GM18502 (cell line): Measurements from ENCODE around the gene DNMT3A.

ENCODE experiments used
- ATAC-seq: cut with Tn5 transposase; IDR thresholded peaks from one replicate; pipeline ENCODE4 v1.9.1; 2021; ENCODE audit warnings: mild to moderate bottlenecking; ENCODE audit not compliant: unreplicated experiment, poor library complexity

Gene DNMT3A

DNA sequence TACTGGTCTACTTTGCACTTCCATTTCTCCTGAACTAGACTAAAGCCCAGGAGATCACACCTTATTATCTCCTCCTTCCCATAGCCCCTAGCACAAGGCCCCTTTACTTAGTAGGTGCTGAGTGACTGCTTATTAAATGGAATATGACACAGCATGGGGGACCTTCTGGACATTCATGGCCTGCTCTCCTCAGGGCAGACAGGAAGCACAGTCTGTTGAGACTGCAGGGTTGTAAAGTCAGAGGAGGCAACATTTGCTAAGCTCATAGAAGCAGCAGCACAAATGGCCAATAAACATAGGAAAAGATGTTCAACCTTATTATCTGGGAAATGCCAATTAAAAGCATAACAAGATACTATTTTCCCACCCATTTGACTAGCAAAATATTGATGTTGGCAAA lies 75.3 kb downstream of the DNMT3A start:
- no peak for ATAC-seq

- ATAC-seq: no peak
Measured at GRCh38 chr2:25265802-25266201, 75.9 kb downstream of the DNMT3A start.

GRCh38 chr2:25265001-25265400 lies 76.7 kb downstream of the DNMT3A start:
- ATAC-seq: no peak

GRCh38 chr2:25262288-25262687 lies 79.4 kb downstream of the DNMT3A start:
- ATAC-seq: no peak

- no peak for ATAC-seq
Measured at GRCh38 chr2:25259737-25260124, 82.0 kb downstream of the DNMT3A start.

GRCh38 chr2:25258847-25259736 lies 82.6 kb downstream of the DNMT3A start:
- ATAC-seq: no peak

- no peak for ATAC-seq
Measured at GRCh38 chr2:25257931-25258846, 83.5 kb downstream of the DNMT3A start.

DNA sequence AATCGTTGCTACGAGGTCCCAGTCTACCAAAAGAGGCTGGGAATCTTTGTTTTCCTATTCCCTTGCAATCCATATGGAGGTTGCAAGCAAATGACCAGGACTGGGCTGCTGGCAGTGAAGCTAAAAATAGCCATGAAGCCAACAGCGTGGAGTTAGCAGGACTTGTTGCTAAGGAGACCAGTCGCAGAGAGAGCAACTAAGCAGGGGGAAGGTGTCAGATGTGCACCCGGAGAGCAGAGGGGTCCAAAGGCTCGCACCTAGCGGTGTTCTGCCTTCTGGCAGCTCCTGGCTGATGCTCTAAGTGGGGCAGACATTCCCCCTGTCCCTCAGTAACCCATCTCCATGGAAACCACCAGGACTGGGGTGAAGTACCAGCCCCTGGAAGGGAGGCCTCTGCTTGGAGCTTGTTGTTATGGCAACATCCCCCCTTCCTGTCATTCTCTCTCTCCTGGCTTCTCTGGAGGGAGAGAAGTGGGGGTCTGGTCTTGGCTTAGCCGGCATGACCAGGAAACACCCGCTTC lies 84.6 kb downstream of the DNMT3A start:
- ATAC-seq: no peak

DNA sequence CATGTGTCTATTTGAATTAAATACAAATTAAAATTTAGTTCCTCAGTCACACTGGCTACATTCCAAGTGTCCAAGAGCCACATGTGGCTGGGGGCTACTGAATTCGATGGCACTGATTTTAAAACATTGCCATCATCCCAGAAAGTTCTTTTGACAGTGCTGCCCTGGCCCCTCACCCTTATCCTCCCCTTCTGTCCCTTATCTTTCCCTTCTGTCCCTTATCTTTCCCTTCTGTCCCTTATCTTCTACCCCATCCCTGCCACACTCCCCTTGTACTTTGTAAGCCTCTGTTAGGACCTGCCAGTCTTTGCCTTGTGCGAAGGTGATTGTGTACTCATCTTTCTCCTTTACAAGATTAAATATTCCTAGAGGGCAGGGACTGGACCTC lies 85.2 kb downstream of the DNMT3A start:
- no peak for ATAC-seq

DNA sequence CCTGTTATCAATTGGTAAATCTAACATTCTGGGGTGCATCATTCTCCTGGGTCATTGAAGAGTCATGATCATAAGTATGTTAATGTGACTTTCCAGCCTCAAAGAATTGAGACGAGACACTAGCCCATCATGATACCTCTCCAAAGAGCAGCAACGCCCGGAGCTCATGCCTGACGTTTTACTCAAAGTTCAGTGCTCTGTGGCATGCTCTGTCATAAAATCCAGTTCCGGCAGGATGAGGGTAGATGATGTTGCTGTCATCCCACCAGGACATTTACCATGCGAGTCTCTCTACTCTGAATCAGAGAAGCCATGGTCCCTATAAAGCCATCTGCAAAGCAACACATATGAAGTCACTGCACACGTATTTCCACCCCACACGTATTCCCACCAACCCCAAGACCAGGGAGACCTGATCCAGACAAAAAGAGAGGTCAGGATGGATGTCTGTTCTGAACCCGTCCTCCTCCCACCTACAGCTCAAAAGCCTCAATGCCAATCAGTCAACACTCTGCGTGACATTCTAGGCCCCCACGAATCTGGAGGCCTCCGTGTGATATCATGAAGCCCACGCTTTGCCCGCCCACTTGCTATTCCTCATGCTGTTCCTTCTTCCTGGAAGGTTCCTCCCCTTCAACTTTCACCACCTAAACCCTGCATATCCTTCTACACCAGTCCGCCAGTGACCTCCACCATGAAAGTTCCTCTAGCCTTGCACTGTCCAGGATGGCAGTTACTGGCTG lies 85.8 kb downstream of the DNMT3A start:
- no peak for ATAC-seq

- no peak for ATAC-seq
Measured at GRCh38 chr2:25254961-25255360, 86.8 kb downstream of the DNMT3A start.

DNA sequence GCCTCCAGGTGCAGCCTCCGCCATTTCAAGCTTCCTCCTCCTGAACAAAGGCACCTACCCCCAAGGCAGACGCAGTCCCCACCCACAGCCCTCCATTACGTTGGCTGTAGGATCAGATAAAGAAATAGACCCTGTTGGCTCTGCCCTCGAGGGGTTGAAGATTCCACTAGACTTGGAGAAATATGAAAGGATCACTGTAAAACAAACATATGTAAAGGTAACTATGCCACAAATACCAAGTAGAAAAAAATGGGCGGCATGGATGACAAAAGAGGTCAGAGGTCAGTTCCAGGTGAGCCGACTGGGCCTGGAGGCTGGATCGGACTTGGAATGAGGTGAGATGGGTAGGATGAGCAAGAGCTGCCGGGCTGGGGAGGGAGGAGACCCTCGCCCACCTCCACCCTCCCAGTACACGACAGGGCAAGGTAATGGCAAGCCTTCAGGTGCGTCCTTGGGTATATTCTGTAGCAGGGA lies 88.5 kb downstream of the DNMT3A start:
- no peak for ATAC-seq

GRCh38 chr2:25252291-25253152 lies 89.2 kb downstream of the DNMT3A start:
- ATAC-seq: no peak

DNA sequence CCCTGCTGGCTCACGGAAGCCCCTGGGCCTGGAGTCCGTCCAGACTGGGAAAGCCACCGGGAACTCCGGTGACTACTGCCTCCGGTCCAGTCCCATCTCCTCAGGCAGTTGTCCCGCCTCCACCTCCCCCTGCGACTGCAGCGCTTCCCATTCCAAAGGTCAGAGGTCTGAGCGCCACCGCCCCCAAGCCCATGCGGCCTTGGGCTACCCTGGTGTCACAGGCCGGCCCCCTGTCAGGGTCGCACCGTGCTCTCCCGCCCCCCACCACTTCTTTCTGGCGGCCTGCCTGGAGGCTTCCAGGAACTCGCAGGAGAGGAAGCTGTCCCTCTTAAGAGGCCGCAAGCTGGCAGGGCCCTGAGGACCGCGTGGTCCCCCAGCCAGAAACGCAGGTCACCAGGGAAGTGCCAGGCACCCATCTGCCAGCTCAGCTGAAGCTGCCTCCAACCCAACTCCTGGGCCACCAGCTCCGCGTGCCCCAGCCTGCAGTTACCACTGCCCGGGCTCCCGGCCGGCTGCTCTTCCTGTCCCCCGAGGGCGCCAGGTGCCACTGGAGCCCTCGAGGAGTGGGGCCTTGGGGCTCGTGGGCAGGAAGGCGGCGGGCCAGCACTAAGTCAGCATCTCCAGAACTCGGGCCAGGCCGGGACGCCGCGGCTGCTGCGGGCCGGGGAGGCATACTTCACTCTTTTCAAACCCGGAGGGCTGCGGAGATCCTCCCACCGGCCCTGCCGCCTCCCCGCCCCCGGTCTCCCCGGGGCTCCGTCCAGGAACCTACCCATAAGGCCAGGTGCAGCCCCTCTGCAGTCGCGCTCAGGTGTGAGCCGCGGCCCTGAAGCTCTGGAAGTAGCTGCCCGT lies 90.1 kb downstream of the DNMT3A start:
- no peak for ATAC-seq

- ATAC-seq: no peak
Measured at GRCh38 chr2:25251071-25251421, 90.7 kb downstream of the DNMT3A start.

DNA sequence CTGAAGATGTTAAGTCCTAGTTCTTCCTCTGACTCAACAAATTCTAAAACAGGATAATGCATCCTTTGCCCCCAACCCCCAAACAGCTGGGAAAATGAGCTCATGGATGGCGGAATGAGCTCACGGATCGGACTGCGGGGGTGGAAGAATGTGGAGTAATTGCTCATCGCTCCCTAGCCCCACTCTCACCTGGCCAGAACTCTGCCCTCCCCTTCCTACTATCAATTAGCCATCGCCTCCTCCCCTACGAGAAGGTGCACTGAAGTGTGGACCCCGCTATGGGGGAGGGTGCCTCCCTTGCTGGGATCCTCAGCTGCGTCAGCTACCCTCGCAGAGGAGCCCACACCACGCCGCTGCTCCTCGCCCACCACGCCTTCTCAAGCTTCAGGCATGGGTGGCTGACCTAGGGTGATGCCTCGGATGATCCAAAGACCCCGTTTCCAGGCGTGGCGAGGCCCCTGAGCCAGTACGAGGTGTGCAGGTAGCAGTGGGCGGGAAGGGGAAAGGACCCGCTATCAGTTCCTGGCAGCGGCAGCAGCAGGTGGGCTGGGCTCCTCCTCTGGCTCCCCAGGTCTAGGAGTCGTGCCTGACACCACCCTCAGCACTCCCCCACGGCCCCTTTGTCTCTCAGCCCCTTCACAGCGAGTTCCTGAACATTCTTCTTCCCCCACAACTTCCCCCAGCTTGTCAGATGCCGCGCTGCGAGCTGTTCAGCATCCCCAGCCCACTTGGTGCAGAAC lies 91.2 kb downstream of the DNMT3A start:
- ATAC-seq: no peak

GRCh38 chr2:25249785-25250184 lies 91.9 kb downstream of the DNMT3A start:
- ATAC-seq: no peak
